SK-MEL-5 (cell line): Measurements from ENCODE around the gene SERPING1. TPM values are rescaled to one million over a fixed set of nuclear protein-coding genes. Genes with fewer than 3 reads are reported as not detected.

ENCODE experiments used
- DNase-seq: peaks from one replicate; pipeline ENCODE4 v3.0.0-alpha.2; 2016; ENCODE audit warnings: low read depth, low spot score
- in situ Hi-C: cut with HindIII; loops from 2 replicates; pipeline ENCODE4 v1.10.0; 2016; ENCODE audit warnings: low sequenced_read_pairs, high pct_unique_total_duplicates, low pct_unique_long_range_greater_than_20kb
- total RNA-seq: library from RNA; depleted of rRNA; stranded (reverse); fragments of >200 nt; shearing (Covaris generic); gene quantifications from 2 replicates; pipeline ENCODE4 v1.2.3, GENCODE V29; 2014

Gene SERPING1
- total RNA-seq, 1 experiment from 2014 or later: not detected

DNA sequence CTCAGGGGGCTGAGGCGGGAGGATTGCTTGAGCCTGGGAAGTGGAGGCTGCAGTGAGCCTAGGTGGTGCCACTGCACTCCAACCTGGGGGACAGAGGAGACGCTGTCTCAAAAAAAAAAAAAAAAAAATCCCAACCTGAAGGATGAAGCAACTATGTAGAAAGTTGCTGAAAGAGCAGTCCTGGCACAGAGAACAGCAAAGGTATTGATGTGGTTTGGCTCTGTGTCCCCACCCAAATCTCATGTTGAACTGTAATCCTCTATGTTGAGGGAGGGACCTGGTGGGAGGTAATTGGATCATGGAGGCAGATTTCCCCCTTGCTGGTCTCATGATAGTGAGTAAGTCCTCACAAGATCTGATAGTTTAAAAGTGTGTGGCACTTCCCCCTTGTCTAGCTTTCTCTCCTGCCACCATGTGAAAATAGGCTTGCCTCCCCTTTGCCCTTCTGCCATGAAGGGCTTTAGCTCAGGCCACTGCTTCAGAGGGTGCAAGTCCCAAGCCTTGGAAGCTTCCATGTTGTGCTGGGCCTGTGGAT lies 10.7 kb upstream of the SERPING1 start:
- in situ Hi-C loops: no loop called here
- DNase-seq: no peak

DNA sequence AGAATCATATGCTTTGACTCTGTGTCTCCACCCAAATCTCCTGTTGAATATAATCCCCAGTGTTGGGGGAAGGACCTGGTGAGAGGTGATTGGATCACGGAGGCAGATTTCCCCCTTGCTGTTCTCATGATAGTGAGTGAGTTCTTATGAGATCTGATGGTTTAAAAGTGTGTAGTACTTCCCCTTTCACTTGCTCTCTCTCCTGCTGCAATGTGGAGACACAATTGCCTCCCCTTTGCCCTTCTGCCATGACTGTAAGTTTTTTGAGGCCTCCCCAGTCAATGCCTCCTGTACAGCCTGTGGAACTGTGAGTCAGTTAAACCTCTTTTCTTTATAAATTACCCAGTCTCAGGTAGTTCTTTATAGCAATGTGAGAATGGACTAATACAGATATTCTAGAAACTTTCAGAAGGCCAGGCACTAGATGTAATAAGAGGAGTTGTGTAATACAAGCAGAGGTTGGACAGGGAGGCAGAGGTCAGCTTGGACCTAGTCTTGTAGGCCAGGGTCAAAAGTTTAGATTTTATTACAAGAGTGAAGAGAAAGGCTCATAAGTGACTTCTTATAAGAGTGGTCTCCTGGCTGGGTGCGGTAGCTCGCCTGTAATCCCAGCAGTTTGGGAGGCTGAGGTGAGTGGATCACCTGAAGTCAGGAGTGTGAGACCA lies 9.3 kb upstream of the SERPING1 start:
- no peak for DNase-seq
- in situ Hi-C loops: no loop called here

DNA sequence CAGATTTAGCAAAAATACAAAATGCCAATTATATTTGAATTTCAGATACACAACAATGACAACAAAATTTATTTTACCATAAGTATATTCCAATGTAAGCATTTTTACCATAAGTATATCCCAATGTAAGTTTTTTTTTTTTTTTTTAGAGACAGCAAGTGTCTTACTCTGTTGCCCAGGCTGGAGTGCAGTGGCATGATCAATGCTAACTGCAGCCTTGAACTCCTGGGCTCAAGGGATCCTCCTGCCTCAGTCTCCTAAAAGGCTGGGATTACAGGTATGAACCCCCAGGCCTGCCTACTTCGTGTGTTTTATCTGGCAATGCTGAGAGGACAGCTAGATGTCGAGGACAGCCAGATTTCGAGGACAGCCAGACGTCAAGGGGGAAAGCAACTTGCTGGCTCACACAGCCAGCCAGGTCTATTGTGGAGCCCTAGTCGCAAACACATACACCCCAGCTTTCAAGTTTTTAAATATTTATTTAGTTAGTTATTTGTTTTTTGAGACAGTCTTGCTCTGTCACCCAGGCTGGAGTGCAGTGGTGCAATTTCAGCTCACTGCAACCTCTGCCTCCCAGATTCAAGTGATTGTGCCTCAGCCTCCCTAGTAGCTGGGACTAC lies 1.1 kb upstream of the SERPING1 start:
- in situ Hi-C loops: no loop called here
- DNase-seq: no peak

DNA sequence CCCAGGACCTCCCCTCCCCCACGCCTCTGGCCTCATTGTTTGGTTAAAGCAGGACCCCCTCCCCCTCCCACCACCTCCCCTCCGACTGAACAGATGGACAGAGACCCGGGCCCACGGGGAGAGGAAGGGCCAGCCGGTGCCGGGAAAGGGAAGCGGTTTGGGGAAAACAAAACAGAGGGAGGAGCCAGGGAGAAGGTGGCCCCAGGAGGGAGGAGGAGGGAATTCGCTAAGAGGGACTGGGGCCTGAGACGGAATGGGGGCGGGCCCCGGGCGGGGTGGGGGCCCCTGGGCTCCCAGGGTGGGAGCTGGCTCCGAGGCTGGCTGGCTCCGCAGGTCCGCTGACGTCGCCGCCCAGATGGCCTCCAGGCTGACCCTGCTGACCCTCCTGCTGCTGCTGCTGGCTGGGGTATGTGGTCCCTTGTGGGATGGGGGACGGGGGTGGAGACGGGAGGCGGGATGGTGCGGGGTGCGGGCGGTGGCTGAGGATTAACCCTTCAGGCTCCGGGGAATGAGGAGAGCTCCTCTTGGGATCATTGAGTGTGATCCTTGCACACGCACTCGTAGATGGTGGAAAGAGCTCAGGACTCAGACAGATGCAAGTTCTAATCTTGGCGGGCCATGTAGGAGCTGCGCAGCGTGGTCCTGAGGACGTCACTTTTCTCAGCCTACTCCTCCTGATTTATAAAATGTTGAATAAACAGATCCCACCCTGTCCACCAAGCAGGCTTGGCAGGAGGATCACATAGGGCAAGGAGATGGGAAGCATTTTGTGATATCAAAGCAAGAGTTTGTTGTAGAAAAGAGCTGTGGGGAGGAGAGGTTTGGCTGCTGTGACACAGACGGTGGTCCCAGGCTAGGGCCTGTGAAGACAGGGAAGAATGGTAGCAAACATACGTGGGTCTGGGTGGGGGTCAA lies 688 bp downstream of the SERPING1 start:
- in situ Hi-C loops: no loop called here
- no peak for DNase-seq

DNA sequence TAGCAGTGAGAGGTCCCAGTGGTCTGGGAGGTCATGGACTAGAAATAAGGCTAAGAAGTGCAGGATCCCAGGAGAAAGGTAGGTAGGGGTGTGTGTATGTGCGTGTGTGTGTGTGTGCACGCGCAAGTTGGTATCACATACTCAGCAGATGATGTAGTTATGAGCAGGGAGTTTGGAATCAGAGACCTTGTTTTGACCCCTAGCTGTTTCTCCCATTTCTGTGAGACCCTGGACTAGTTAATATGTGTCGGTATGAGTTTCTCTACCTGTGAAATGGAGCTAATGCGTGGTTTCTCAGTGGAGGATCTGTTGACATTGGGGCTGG lies 1.3 kb downstream of the SERPING1 start:
- no peak for DNase-seq

DNA sequence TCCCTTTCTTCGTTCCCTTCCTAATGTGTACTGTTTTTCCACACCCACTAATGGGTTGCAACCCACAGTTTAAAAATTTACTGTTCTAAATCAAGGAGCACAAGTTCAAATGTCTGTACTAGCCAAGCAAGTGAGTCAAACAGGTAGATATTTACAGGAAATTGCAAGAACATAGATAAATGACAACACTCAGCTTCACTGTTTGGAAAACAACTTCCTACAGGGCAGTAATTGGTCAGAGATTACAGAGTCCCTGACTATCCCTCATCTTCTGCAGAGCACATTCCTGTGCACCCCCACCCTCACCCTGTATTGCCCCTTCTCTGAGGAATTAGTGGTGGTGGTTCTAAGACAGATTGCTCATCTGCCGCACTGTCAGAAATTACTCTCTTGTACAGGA lies 1.9 kb downstream of the SERPING1 start:
- DNase-seq: no peak
- in situ Hi-C loops: no loop called here

More for the DNA sequence above, 1.3 kb downstream of the SERPING1 start:
- in situ Hi-C loops: no loop called here

DNA sequence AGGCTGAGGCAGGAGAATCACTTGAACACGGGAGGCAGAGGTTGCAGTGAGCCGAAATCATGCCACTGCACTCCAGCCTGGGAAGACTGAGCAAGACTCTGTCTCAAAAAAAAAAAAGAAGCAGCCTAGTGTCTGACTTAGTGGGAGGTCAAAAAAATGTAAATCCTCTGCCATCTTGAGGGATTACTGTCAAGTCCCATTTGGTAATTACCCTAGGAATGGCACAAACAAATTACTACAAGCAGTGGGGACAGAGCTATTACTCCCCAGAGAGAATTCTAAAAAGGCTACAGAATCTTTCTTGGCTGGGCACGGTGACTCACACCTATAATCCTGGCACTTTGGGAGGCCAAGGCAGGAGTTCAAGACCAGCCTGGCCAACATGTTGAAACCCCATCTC lies 3.8 kb downstream of the SERPING1 start:
- DNase-seq: no peak
- in situ Hi-C loops: no loop called here

DNA sequence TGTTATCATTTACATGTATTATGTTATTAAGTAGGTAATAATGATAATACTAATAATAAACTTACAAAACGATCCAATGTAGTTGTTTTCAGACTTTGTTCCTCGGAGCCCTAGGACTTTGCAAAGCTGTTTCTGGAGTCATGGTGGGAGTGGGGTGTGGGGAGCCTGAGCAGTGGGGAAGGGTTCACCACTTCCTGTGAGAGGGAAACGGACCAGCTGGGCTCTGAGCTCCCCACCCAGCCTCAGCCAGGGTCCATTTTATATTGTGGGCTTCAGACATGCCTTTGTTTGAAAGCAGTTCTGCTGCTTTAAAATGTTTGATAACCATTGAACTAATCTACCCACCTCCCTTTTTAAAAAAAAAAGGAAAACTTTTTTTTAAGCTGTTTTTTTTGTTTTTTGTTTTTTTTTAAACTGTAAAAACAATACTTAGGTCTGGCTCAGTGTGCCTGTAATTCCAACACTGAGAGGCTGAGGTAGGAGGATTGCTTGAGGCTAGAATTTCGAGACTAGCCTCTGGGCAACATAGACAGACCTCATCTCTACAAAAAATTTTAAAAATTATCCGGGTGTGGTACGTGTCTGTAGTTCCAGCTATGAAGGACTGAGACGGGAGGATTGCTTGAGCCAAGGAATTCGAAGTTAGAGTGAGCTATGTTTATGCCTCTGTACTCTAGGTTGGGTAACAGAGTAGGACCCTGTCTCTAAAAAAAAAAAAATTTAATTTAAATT lies 7.0 kb downstream of the SERPING1 start:
- DNase-seq: no peak
- in situ Hi-C loops: no loop called here

DNA sequence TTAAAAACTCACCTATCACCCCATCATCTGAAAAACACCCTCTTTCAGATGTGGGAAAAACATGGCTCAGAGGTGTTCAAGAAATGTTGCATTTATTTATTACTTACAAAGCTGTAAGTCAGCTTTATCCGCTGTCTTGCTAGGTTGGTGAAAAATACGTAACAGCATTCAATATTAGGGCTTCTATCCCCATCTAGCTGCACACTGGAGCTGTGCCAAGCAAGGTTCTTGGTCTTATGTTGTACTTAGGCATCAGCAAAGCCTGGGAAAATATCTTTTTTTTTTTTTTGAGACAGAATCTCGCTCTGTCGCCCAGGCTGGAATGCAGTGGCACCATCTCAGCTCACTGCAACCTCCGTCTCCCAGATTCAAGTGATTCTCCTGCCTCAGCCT lies 7.5 kb downstream of the SERPING1 start:
- no peak for DNase-seq
- in situ Hi-C loops: no loop called here

DNA sequence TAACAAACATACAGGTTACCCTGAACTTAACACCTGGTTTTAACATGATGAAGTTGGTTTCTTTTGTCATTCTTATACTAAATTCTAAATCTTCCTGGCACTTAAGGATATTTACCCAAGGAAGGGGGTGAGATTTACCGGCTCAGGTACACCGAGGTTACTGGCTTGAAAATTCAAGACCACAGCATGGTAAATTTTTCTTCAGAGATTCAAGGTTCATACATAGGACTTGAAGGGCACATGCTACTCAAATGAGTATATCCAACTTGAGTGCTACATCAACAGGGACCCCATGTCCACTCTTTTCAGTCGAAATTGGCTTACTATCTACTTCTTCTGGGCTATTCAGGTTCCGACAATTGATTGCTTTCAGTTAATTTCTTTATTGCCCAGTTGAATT lies 12.7 kb downstream of the SERPING1 start:
- no peak for DNase-seq
- in situ Hi-C loops: no loop called here

DNA sequence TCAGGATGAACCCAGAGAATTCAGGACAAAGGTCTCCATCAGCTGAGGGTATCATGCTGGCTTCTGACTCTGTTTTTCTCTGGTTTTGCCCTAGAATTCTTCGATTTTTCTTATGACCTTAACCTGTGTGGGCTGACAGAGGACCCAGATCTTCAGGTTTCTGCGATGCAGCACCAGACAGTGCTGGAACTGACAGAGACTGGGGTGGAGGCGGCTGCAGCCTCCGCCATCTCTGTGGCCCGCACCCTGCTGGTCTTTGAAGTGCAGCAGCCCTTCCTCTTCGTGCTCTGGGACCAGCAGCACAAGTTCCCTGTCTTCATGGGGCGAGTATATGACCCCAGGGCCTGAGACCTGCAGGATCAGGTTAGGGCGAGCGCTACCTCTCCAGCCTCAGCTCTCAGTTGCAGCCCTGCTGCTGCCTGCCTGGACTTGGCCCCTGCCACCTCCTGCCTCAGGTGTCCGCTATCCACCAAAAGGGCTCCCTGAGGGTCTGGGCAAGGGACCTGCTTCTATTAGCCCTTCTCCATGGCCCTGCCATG lies 16.8 kb downstream of the SERPING1 start:
- in situ Hi-C loops: no loop called here
- DNase-seq: no peak

DNA sequence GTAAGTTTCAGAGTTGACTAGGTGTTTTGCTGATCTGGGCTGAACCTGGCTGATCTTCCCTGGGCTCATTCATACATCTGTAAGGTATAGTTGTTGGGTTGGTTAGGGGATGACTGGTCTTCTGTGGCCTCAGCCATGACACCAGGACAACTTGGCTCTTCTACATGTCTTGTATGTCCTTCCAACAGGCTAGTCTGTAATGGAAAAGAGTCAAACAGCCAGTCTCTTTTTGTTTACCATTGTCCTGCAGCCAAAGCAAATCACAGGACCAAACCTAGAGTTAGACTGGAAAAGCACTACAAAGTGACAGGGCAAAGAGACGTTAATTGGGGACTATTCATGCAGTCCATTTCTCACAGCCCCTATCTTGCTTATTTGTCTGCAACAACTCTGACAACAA lies 17.8 kb downstream of the SERPING1 start:
- in situ Hi-C loops: no loop called here
- no peak for DNase-seq

DNA sequence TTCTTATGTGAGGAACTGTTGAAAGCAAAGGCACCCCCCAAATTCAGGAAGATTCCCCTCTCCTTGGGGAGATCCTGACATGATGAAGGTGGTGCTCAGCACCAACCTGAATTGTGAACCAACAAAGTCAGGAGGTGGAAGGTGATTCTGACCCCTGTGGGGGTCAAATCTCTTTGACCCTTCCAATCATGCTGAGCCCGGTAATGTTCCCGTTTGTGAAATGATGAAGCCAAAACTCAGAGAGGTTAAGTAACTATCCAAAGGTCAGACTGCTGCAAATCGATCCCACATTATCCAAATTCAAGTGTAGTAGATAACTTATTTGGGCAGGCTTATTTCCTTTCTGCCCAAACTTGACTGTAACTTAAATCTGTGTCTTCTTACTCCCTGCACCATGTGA lies 19.1 kb downstream of the SERPING1 start:
- DNase-seq: no peak
- in situ Hi-C loops: no loop called here

DNA sequence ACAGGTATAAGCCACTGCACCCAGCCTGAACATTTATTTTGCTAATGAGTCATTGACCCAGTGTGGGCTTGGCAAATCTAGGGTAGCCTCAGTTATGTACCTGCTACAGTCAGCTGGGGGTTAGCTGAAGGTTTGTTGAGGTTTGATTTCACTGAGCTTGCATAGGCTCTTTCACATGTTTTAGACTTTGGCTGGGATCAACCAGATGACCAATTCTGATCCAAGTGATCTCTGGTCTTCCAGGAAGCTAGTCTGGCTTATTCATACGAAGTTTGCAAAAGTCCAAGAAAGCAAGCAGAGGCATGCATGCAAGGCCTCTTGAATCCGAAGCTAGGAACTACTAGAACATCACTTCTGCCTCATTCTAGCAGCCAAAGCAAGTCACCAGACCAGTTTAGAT lies 21.0 kb downstream of the SERPING1 start:
- in situ Hi-C loops: no loop called here
- no peak for DNase-seq

DNA sequence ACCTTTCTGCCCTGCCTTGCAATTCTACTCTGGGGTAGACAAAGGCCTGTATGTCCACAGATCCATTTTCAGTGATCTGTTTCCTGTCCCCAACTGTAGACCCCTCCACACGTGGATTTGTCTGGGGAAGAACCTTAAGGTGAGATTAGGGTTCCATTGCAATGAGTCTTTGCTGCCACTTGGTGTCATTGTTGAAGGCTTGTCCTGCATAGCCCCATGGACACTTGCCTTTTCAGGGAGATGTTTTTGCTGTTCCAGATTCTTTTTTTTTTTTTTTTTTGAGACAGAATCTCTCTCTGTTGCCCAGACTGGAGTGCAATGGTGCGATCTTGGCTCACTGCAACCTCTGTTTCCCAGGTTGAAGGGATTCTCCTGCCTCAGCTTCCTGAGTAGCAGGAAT lies 21.8 kb downstream of the SERPING1 start:
- in situ Hi-C loops: no loop called here

DNA sequence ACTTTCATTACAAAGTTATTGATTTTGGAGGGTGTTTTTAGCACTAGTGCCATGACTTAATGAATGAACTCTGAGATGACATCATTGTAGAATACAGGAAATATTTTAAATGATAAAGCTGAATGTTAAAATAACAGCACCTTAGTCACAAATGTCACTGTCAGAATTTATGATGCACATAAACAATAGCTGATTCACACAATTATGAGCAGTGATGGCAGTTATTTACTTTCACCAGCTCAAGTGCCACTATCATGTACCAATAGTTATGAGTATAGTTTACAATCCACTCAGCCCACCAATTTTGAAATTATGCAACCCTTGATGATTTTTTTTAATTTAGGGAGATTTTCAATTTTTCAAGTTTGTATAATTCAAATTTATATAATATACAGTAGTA lies 23.0 kb downstream of the SERPING1 start:
- no peak for DNase-seq
- in situ Hi-C loops: no loop called here

More for the DNA sequence above, 21.8 kb downstream of the SERPING1 start:
- no peak for DNase-seq

DNA sequence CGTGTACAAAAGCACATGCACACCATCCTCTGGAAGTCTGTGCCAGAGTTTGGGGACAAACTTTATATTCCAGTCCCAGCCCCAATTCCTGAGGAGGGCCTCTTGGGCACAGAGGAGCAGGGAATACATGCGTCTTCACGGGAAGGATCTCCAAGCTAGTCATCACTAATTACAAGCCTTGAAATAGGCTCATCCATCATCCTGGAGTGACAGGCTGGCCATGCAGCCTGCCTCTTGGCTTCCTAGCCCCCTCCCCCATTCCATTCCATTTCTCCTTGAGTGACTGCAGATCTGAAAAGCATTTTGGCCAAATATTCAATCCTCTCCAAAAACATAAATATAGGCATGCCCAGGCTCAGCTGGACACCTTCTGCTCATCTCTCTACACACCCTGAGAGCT lies 24.8 kb downstream of the SERPING1 start:
- in situ Hi-C loops: no loop called here
- DNase-seq: no peak

DNA sequence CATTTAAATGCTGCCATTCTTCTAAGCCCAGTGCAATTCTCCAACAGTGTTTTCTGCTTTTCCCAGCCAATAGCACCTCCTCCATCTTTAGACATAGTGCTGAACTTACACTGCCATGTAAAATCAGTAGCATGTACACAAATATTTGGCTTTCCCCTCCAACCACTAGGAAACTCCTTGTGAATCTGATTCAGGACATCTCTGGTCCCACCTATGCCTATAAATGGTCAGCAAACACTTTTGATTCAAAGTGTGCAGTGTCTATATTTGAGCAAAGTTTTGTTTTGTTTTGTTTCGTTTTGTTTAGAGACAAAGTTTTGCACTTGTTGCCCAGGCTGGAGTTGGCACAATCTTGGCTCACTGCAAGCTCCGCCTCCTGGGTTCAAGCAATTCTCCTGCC lies 27.4 kb downstream of the SERPING1 start:
- in situ Hi-C loops: no loop called here
- DNase-seq: no peak
